Ascending aorta (tissue), 2 donors: ENCODE measurements around the gene CACNA2D1. TPM values are rescaled to one million over a fixed set of nuclear protein-coding genes. Genes with fewer than 3 reads are reported as not detected.

Experiments
- DNase-seq, 2 donors: peaks; one replicate each; pipeline ENCODE4 v3.0.0-alpha.2; 2019; ENCODE audit warnings: low spot score in 2 of 2
- H3K27ac ChIP-seq, 2 donors: fragments of 200-600 bp; sonication (generic); one replicate each; pipeline ENCODE4 v1.5.1; 2016 to 2017; ENCODE audit warnings: mild to moderate bottlenecking in 1 of 2
- H3K27me3 ChIP-seq: fragments of 200-600 bp; sonication (generic); one replicate; pipeline ENCODE4 v1.5.1; 2017
- H3K36me3 ChIP-seq, 2 donors: fragments of 200-600 bp; sonication (generic); one replicate each; pipeline ENCODE4 v1.5.1; 2016
- H3K4me1 ChIP-seq, 2 donors: fragments of 200-600 bp; sonication (generic); one replicate each; pipeline ENCODE4 v1.5.1; 2016 to 2017; ENCODE audit warnings: mild to moderate bottlenecking in 1 of 2
- H3K4me3 ChIP-seq, 2 donors: fragments of 200-600 bp; sonication (generic); one replicate each; pipeline ENCODE4 v1.5.1; 2016 to 2017; ENCODE audit warnings: mild to moderate bottlenecking in 1 of 2
- H3K9me3 ChIP-seq, 2 donors: fragments of 200-600 bp; sonication (generic); one replicate each; pipeline ENCODE4 v1.5.1; 2016
- CTCF ChIP-seq, 3 experiments: fragments of 200-600 bp in 2 of 3; fragments of 450-650 bp in 1 of 3; sonication (generic) in 2 of 3; IDR thresholded peaks; one replicate each; pipeline ENCODE4 v1.5.1; 2016 to 2019; ENCODE audit warnings: antibody characterized with exemption in 3 of 3, mild to moderate bottlenecking in 1 of 3, moderate library complexity in 1 of 3
- intact Hi-C: fragments of 100-400 bp; cut with DNase I; formaldehyde crosslinking; loops from one replicate; pipeline ENCODE4 v1.15.1; 2023
- total RNA-seq: library from RNA; depleted of rRNA; stranded (reverse); fragments of >200 nt; gene quantifications from one replicate; pipeline ENCODE4 v1.1.0, GENCODE V29; 2016

Gene CACNA2D1
- total RNA-seq, 1 donor from 2014 or later, result 17.3 TPM

- Histone ChIP-seq H3K9me3 (no peaks in the 10 kb centered on the region), H3K27ac (no peak overlapping the region), H3K4me1 (no peaks in the 10 kb centered on the region), H3K36me3 (no peaks in the 10 kb centered on the region), H3K27me3 (no peaks in the 10 kb centered on the region), H3K4me3 (no peak overlapping the region)
- intact Hi-C loops, result no loop called here
- DNase-seq, result no peak
- TF ChIP-seq CTCF (IDR thresholded peaks at IDR 0.05), result no peak
Observed at GRCh38 chr7:82210416-82211184, 233.0 kb downstream of the CACNA2D1 start.

GRCh38 chr7:82209179-82209747, 234.3 kb downstream of the CACNA2D1 start:
- H3K27me3 ChIP-seq, result no peaks in the 10 kb centered on the region
- H3K4me3 ChIP-seq, result no peak overlapping the region
- TF ChIP-seq CTCF (IDR thresholded peaks at IDR 0.05), result no peak
- H3K9me3 ChIP-seq, result no peaks in the 10 kb centered on the region
- no peaks in the 10 kb centered on the region for H3K4me1 ChIP-seq
- H3K36me3 ChIP-seq, result no peaks in the 10 kb centered on the region
- no peak overlapping the region for H3K27ac ChIP-seq
- intact Hi-C loops, result no loop called here
- DNase-seq, result no peak

- no peaks in the 10 kb centered on the region for H3K36me3 ChIP-seq
- H3K9me3 ChIP-seq, result no peaks in the 10 kb centered on the region
- no peak overlapping the region for H3K27ac ChIP-seq
- DNase-seq, result no peak
- no peaks in the 10 kb centered on the region for H3K27me3 ChIP-seq
- H3K4me1 ChIP-seq, result no peaks in the 10 kb centered on the region
- intact Hi-C loops, result no loop called here
- no peak for TF ChIP-seq CTCF (IDR thresholded peaks at IDR 0.05)
- H3K4me3 ChIP-seq, result no peak overlapping the region
Observed at GRCh38 chr7:82204694-82205093, 238.9 kb downstream of the CACNA2D1 start.

GRCh38 chr7:82202965-82203364, 240.6 kb downstream of the CACNA2D1 start:
- intact Hi-C loops, result no loop called here
- Histone ChIP-seq H3K4me3 (no peak overlapping the region), H3K9me3 (no peaks in the 10 kb centered on the region), H3K27ac (no peak overlapping the region), H3K4me1 (no peaks in the 10 kb centered on the region), H3K27me3 (no peaks in the 10 kb centered on the region), H3K36me3 (no peaks in the 10 kb centered on the region)
- DNase-seq, result no peak
- no peak for TF ChIP-seq CTCF (IDR thresholded peaks at IDR 0.05)

GRCh38 chr7:82202107-82202506, 241.5 kb downstream of the CACNA2D1 start:
- DNase-seq, result no peak
- H3K4me3 ChIP-seq, result no peak overlapping the region
- H3K4me1 ChIP-seq, result no peaks in the 10 kb centered on the region
- H3K27ac ChIP-seq, result no peak overlapping the region
- no peaks in the 10 kb centered on the region for H3K36me3 ChIP-seq
- no peaks in the 10 kb centered on the region for H3K9me3 ChIP-seq
- intact Hi-C loops, result no loop called here
- TF ChIP-seq CTCF (IDR thresholded peaks at IDR 0.05), result no peak
- H3K27me3 ChIP-seq, result no peaks in the 10 kb centered on the region
